ENCODE results near the gene MED27. TPM values are rescaled to one million over a fixed set of nuclear protein-coding genes. Genes with fewer than 3 reads are reported as not detected.

MED27 gene
- total and polyA plus RNA-seq, 2 experiments from 2014 or later = 21.4 to 41.1 TPM

- H3K9me2 ChIP-seq (ENCODE audit: insufficient read depth) = no peaks in the 10 kb centered on the region
- TF ChIP-seq EZH2 (IDR thresholded peaks at IDR 0.05; ENCODE audit: insufficient read depth, poor library complexity, severe bottlenecking) (no peak), EZH2phosphoT487 (IDR thresholded peaks at IDR 0.05; ENCODE audit: insufficient read depth, low read depth) (no peak)
- H3F3A ChIP-seq (ENCODE audit: insufficient read depth) = no peaks in the 10 kb centered on the region
- H3K36me3 ChIP-seq (ENCODE audit: low read depth) = no peaks in the 10 kb centered on the region
- H4K20me1 ChIP-seq (ENCODE audit: insufficient read depth) = no peaks in the 10 kb centered on the region; the same call in 1 of the 2 replicates
- H3K79me2 ChIP-seq (ENCODE audit: insufficient read depth) = peaks cover 90% of the 10 kb centered on the region
- H3K4me2 ChIP-seq (ENCODE audit: unreplicated experiment) = no peak overlapping the region
- H3K27ac ChIP-seq = no peak overlapping the region
- H3K4me3 ChIP-seq = no peak overlapping the region
- H3K9ac ChIP-seq = no peak overlapping the region
- H2AFZ ChIP-seq = no peak overlapping the region
- in situ Hi-C loops (cut with MboI) = no loop called here
- H3K27me3 ChIP-seq (replicated peaks; ENCODE audit: insufficient read depth) = no peaks in the 10 kb centered on the region
- WGBS, 2 experiments (ENCODE audit: low coverage in 1 of 2, low lambda C conversion rate in 2 of 2, missing lambda C conversion rate in 2 of 2) = 88 to 93% methylated on average over 7 of the region's 7 CpGs
- DNase-seq = no peak
- H3K4me1 ChIP-seq (ENCODE audit: insufficient read depth) = 0 out of 2 replicates have a peak, but pooled peaks cover 9% of the 10 kb centered on the region
- no peaks in the 10 kb centered on the region for H3K9me3 ChIP-seq (ENCODE audit: low read depth)
These were observed 30.3 kb downstream of the MED27 start for GRCh38 chr9:132049323-132049882.

- Histone ChIP-seq H4K20me1 (ENCODE audit: insufficient read depth) (no peaks in the 10 kb centered on the region; the same call in 1 of the 2 replicates), H3K9me3 (ENCODE audit: low read depth) (no peaks in the 10 kb centered on the region), H3K4me3 (no peak overlapping the region), H3F3A (ENCODE audit: insufficient read depth) (peaks cover under 1% of the 10 kb centered on the region; the same call in 1 of the 2 replicates), H2AFZ (no peak overlapping the region), H3K27ac (no peak overlapping the region), H3K9me2 (ENCODE audit: insufficient read depth) (no peaks in the 10 kb centered on the region), H3K4me2 (ENCODE audit: unreplicated experiment) (no peak overlapping the region), H3K27me3 (replicated peaks; ENCODE audit: insufficient read depth) (no peaks in the 10 kb centered on the region), H3K36me3 (ENCODE audit: low read depth) (no peaks in the 10 kb centered on the region), H3K4me1 (ENCODE audit: insufficient read depth) (peaks cover 20% of the 10 kb centered on the region), H3K79me2 (ENCODE audit: insufficient read depth) (peaks cover 87% of the 10 kb centered on the region), H3K9ac (no peak overlapping the region)
- no peak for DNase-seq
- in situ Hi-C loops (cut with MboI) = no loop called here
- no peak for TF ChIP-seq EZH2 (IDR thresholded peaks at IDR 0.05; ENCODE audit: insufficient read depth, poor library complexity, severe bottlenecking)
- TF ChIP-seq EZH2phosphoT487 (IDR thresholded peaks at IDR 0.05; ENCODE audit: insufficient read depth, low read depth) = no peak
- 89 to 94% methylated on average over 3 of the region's 3 CpGs for WGBS, 2 experiments (ENCODE audit: low coverage in 1 of 2, low lambda C conversion rate in 2 of 2, missing lambda C conversion rate in 2 of 2)
These were observed 31.5 kb downstream of the MED27 start for GRCh38 chr9:132048201-132048600.

- WGBS, 2 experiments (ENCODE audit: low coverage in 1 of 2, low lambda C conversion rate in 2 of 2, missing lambda C conversion rate in 2 of 2) = 59 to 64% methylated on average over 6 of the region's 6 CpGs
- H3K4me1 ChIP-seq (ENCODE audit: insufficient read depth) = peaks cover 33% of the 10 kb centered on the region
- H3K27ac ChIP-seq = no peak overlapping the region
- peaks cover 83% of the 10 kb centered on the region for H3K79me2 ChIP-seq (ENCODE audit: insufficient read depth)
- H2AFZ ChIP-seq = no peak overlapping the region
- H3K4me2 ChIP-seq (ENCODE audit: unreplicated experiment) = no peak overlapping the region
- peak; percentile 26 for DNase-seq
- peaks cover 13% of the 10 kb centered on the region for H3F3A ChIP-seq (ENCODE audit: insufficient read depth)
- no peak overlapping the region for H3K4me3 ChIP-seq
- no peaks in the 10 kb centered on the region; the same call in 1 of the 2 replicates for H4K20me1 ChIP-seq (ENCODE audit: insufficient read depth)
- no peak overlapping the region for H3K9ac ChIP-seq
- H3K27me3 ChIP-seq (replicated peaks; ENCODE audit: insufficient read depth) = no peaks in the 10 kb centered on the region
- H3K9me3 ChIP-seq (ENCODE audit: low read depth) = no peaks in the 10 kb centered on the region
- H3K9me2 ChIP-seq (ENCODE audit: insufficient read depth) = no peaks in the 10 kb centered on the region
- in situ Hi-C loops (cut with MboI) = no loop called here
- no peak for TF ChIP-seq EZH2phosphoT487 (IDR thresholded peaks at IDR 0.05; ENCODE audit: insufficient read depth, low read depth)
- H3K36me3 ChIP-seq (ENCODE audit: low read depth) = no peaks in the 10 kb centered on the region
These were observed 33.2 kb downstream of the MED27 start for GRCh38 chr9:132046456-132046855.

GRCh38 chr9:132044176-132044875, 35.3 kb downstream of the MED27 start:
- no peak overlapping the region for H3K9ac ChIP-seq
- no peak for DNase-seq
- WGBS, 2 experiments (ENCODE audit: low coverage in 1 of 2, low lambda C conversion rate in 2 of 2, missing lambda C conversion rate in 2 of 2) = 92 to 93% methylated on average over 8 of the region's 8 CpGs
- H3K9me3 ChIP-seq (ENCODE audit: low read depth) = no peaks in the 10 kb centered on the region
- in situ Hi-C loops (cut with MboI) = no loop called here
- TF ChIP-seq EZH2 (IDR thresholded peaks at IDR 0.05; ENCODE audit: insufficient read depth, poor library complexity, severe bottlenecking) (no peak), EZH2phosphoT487 (IDR thresholded peaks at IDR 0.05; ENCODE audit: insufficient read depth, low read depth) (no peak)
- H3K27ac ChIP-seq = no peak overlapping the region
- H3K9me2 ChIP-seq (ENCODE audit: insufficient read depth) = no peaks in the 10 kb centered on the region
- H3K4me3 ChIP-seq = no peak overlapping the region
- H3K4me2 ChIP-seq (ENCODE audit: unreplicated experiment) = no peak overlapping the region
- peaks cover 13% of the 10 kb centered on the region for H3F3A ChIP-seq (ENCODE audit: insufficient read depth)
- no peak overlapping the region for H2AFZ ChIP-seq
- H3K4me1 ChIP-seq (ENCODE audit: insufficient read depth) = peaks cover 33% of the 10 kb centered on the region
- no peaks in the 10 kb centered on the region for H3K36me3 ChIP-seq (ENCODE audit: low read depth)
- no peaks in the 10 kb centered on the region for H4K20me1 ChIP-seq (ENCODE audit: insufficient read depth)
- H3K27me3 ChIP-seq (replicated peaks; ENCODE audit: insufficient read depth) = no peaks in the 10 kb centered on the region
- H3K79me2 ChIP-seq (ENCODE audit: insufficient read depth) = peaks cover 85% of the 10 kb centered on the region
